Hematopoietic multipotent progenitor cell treated with erythropoietin and hydrocortisone succinate and interleukin-3 and kit ligand, for 8 days (in vitro differentiated cells): ENCODE measurements around the gene WDR26.
"Not testable (repeated sequence)": the region's sequence is repeated elsewhere in the genome, so short reads cannot be mapped to it uniquely, and the experiment has no call there.

Experiments used
- DNase-seq: peaks from one replicate; pipeline ENCODE4 v3.0.0-alpha.2; 2015

The WDR26 gene

DNA sequence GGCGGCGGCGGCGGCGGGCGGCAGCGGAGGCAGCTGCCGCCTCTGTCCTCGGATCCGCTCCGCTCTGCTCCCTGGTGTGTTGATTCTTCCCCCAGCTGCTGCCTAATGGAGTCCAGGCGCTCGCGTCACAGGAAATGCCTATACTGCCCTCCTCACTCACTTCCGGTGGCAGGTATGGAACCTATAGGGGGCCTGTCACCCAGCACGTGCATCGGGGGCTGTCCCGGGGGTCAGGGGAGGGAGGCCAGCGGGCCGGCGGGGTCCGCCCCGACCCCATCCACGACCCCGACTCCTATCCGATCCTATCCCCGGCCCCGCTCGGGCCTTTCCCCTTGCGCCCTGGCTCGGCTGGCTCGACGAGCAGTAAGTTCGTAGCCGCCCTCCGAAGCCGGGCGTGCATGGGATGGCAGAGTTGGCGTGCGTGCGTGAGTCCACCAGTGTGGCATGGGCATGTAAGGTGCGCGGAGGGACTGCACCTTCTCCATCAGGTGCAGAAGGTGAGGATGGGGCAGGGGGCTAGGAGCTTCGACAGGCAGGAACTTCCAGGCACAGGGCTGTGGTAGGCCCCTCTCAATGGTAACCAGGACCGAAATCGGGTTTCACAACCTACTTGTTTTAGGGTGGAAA is at the start of gene WDR26:
WDR26 (minus strand) TSS at position 107 of the 627 bp plus-strand sequence.
- peak; percentile 92 for DNase-seq

DNA sequence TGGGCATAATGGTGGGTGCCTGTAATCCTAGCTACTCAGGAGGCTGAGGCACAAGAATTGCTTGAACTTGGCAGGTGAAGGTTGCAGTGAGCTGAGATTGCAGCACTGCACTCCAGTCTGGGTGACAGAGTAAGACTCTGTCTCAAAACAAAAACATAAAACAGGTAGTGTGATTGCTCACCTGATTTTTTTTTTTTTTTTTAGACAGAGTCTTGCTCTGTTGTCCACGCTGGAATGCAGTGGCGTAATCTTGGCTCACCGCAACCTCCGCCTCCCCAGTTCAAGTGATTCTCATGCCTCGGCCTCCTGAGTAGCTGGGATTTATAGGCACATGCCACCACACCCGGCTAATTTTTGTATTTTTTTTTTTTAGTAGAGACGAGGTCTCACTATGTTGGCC is 48.6 kb upstream of the WDR26 start:
- not testable (repeated sequence) for DNase-seq

DNA sequence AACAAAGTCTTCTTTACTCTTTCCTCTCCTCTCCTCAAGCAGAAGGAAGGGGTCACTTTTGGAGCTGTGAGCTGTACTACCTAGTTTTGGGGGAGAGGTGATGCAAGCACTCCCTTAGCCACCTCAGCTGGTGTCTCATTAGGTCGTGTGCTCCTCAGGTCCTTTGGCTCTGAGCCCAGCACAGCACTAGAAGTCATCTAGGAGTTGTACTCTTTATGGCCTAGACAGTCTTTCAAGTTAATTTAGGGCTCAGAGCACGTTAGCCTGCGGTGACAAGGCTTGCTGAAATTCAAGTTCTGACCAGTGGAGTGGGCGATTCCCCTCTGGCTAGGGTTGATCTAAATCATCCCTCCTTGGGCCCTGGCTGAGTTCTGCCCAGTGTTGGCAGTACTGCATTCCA is 48.0 kb upstream of the WDR26 start:
- DNase-seq = peak; percentile 41

DNA sequence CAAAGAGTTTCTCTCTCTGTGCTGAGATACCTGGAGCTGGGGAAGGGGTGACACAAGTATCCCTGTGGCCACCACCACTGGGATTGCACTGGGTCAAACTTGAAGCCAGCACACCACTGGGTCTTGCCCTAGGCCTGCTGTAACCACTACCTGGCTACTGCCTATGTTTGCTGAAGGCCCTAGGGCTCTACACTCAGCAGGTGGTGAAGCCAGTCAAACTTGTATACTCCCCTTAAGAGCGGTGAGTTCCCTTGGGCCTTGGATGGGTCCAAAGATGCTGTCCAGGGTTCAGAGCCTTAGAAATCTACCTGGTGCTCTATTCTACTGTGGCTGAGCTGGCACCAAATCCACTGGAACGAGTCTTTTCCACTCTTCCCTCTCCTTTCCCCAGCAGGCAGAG is 47.0 kb upstream of the WDR26 start:
- no peak for DNase-seq

DNA sequence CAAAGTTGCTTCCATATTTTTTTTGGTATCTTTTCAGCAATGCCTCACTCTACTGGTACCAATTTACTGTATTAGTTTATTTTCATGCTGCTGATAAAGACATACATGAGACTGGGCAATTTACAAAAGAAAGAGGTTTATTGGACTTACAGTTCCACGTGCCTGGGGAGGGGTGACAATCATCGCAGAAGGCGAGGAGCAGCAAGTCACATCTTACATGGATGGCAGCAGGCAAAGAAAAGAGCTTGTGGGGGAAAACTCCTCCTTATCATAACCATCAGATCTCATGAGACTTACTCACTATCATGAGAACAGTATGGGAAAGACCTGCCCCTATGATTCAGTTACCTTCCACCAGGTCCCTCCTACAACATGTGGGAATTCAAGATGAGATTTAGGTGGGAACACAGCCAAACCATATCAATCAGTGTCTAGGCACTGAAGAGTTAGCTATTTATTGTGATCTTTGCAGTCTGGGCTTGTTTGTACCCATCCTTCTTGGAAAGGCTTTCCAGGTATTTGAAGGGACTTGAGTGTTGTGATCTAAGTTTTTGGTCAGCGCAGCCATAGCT is 46.4 kb upstream of the WDR26 start:
- DNase-seq = not testable (repeated sequence)

DNA sequence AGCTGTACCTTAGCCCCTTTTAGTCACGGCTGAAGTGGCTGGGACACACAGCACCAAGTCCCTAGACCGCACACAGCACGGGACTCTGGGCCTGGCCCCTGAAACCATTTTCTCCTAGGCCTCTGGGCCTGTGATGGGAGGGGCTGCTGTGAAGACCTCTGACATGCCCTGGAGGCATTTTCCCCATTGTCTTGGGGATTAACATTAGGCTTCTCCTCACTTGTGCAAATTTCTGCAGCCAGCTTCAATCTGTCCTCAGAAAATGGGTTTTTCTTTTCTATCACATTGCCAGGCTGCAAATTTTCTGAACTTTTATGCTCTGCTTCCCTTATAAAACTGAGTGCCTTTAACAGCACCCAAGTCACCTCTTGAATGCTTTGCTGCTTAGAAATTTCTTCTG is 45.6 kb upstream of the WDR26 start:
- DNase-seq = not testable (repeated sequence)

DNA sequence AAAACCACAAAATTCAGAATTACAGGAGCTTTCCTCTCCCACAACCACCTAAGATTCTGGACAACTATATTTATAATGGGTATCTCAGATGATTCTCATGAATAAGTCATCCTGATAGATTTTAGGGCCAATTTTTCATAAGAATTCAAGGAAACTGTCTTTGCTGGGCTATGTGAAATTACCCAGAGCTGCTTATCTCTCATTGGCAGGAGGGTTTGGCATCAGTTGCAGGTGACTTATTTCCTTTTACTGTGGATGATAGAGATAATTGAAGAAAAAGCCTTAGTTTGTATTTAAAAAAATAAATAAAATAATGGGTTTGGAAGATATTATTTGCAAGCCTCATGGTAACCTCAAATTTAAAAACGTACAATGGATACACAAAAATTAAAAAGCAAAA is 38.2 kb upstream of the WDR26 start:
- peak; percentile 89 for DNase-seq

DNA sequence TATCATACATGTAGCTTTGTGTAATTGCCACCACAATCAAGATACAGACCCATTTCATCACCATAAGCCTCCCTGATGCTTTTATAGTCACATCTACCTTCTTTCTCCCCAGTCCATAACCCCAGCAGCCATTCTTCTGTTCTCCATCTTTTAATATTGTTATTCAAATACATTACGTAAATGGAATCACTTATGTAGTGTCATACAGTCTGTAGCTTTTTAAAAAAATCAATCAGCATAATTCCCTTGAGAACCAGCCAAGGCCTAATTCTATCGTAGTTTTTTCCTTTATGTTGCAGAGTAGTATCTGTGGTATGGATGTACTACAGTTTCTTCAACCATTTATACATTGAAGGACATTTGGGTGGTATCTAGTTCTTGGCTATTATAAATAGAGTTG is 31.6 kb upstream of the WDR26 start:
- DNase-seq = no peak

DNA sequence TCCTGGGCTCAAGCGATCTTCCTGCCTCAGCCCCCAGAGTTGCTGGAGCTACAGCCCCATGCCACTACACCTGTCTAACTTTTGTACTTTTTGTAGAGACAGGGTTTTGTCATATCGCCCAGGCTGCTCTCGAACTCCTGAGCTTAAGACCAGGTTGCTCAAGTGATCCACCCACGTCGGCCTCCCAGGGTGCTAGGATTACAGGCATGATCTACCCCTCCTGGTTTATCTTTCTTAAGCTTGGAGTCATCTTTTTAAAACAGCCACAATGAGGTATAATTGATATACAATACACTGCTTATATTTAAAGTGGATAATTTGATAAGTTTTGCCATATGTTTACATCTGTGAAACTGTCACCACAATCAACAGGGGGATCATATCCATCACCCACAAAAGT is 25.4 kb upstream of the WDR26 start:
- DNase-seq = peak; percentile 53

DNA sequence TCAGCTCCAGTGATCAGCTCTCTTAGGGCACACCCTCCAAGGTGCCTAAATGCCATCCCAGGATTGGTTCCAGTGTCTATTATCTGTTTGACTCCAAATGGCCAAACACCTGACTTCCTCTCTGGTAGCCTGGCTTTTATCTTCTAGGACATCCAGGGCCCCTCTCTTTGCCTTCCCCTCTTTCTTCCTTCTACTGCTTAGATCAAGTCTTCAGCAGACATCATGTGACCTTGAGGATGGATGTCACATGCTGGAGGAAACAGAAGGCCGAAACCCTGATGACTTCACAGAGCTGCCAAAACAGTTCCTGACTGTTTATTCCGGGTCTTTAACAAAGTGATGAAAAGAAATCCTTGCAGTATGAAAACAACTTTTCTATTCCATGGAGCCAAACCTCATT is 24.4 kb upstream of the WDR26 start:
- DNase-seq = peak; percentile 68

DNA sequence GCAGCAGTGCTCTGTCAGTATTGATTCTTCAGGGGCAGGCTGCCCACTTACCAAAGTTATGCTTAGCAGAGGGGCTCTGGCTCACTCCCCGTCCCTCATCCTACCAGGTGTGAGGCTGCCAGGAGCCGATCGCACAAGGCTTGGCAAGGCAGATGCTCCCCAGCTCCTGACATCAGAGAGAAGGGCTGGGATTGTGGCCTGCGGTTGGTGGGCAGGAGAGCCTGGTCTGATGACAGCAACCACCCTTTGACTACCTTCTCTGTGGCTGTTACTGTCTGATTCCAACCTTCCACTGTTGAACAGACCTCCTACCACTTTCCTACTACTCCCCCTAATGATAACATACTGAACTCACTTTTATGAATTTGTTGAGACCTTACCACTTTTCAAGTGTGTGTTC is 23.7 kb upstream of the WDR26 start:
- no peak for DNase-seq

DNA sequence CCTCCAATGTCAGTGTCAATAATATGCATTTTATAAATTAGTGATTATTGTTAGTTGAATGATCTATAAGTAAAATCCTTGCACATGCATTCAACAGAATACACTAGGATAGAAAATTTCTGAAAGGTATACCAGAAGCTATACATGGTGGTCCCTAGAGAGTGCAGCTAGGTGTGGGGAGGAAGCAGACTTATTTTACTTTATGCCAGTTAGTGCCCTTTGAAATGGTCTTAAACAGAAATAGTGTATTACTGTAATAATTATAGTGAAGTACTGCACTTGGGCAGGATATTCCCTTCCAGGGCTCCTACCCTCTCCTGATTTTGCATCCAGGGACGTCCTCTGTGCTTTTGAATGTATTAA is 23.2 kb upstream of the WDR26 start:
- no peak for DNase-seq

DNA sequence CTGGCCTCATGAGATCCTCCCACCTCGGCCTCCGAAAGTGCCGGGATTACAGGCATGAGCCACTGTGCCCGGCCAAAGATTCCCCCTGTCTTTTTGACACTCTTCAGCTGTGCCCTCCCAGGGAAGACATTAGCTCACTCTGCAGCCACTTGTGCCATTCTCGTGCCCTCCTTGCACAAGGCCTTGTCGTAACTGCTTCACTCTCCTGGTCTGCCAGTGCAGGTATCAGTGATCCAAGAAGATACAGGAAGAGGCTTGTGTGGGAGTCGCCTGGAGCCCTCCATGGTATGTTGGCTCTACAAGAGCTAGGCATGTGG is 22.0 kb upstream of the WDR26 start:
- peak; percentile 43 for DNase-seq

DNA sequence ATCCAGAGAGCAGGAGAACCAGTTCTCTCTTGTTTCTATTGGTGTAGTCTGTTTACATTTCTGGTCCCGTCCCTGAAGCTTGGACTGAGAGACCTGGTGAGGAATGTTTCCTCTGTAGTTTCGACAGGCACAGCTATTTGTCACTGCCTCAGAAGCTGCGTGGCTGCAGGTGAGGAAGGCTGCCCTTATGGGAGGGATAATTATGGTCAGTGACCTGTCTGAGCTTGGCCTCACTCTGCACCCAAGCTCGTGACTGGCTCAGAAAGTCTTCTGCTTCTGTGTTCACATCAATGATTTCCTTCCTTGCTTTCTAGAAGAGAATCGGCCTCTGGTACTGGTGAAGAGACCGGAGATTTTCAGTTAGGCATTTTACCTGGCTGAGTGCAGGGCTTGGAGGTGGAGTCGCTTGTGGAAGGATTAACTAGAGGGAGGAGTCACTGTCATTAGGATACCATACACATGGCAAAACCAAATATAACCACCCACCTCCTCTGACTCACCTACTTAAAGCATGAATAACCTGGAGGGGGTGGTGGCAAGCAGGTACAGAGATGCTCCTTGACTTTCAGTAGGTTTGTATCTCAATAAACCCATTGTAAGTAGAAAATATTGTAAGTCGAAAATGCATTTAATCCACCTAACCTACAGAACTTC is 19.9 kb upstream of the WDR26 start:
- DNase-seq = no peak

DNA sequence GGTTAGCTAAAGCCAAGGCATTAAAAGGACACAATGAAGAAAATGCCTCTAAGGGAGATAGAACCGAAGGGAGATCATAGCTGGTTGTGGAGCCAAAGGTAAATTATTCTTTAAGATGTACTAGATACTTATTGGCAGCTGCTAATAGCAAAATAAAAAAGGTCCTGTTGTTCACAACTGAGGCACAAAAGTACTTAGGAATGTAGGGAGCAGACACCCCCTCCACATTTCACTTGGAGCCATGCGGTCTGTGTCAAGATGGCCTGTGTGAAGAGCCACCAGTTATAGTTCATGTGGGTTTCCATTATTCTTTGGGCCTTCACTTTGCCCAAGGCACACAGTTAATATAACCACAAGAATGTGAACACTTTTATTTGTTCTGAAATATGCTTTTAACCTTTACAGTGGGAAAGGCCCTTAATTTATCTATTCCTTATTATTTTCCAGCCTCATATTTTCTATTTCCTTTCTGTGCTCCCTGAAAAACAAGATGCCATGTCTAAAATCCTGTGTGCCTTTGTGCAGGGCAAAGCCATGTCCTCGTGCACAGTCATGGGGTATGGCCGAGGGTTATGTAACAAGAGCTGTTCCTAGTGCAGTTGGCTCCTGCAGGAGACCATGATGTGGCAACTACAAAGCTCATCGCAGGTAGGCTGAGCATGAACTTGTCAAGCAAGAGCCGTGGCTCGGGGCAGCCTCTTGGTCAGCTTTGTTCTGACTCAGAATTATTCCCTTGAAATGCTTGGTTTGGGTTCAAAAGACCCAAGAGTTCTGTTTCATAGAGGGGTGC is 16.2 kb upstream of the WDR26 start:
- DNase-seq = no peak

DNA sequence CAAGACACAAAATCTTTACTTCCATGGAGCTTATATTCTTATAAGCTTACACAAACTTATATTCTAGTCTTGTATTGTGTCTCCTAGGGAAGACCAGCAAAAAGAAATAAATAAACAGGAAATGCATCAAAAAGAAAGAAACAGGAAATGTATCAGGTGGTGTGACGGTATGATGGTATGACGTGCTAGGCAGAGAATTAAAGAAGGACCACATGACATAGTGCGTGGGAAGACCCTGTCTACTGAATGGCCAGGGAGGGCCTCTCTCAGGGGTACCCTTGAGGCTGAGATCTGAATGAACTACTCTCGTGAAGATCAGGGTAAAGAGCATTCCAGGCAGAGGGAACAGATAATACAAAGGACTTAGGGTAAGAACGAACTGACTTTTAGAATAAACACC is 15.6 kb upstream of the WDR26 start:
- DNase-seq = no peak

DNA sequence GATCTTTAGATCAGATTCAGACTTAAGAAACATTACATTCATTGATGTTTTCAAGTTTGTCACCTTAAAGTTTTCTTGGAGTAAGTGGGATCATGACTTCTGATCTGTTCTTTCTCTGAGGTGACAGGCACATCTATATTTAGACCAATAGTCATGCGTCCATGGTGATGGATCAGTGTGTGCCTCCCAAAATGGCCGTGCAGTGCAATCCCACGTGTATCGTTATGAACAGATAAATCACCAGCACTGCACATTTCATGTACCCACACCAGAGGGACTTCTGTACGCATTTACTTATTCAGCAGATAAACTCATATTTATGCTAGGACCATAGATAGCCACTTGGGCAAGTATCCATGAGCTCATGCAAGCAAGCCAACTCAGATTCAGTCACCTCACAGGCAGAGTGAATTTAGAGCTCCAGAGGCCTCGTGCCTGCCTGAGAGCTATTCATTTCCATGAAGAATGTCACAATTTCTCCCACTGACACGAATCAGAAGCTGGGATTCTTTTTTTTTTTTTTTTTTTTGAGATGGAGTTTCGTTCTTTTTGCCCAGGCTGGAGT is 13.9 kb upstream of the WDR26 start:
- DNase-seq = no peak

DNA sequence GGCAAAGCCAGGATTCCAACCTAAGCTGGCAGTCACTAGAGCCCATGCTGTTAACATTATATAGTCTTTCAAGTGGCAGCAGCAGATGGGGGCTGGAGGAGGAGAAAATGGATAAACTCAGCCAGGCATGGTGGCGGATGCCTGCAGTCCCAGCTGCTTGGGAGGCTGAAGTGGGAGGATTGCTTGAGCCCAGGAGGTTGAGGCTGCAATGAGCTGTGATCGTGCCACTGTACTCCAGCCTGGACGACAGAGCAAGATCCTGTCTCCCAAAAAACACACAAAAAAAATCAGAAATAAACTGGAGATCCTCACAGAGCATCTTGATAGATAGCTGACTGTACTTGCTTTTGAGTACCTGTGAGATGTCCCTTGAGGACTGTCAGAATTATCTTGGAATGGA is 13.4 kb upstream of the WDR26 start:
- no peak for DNase-seq

DNA sequence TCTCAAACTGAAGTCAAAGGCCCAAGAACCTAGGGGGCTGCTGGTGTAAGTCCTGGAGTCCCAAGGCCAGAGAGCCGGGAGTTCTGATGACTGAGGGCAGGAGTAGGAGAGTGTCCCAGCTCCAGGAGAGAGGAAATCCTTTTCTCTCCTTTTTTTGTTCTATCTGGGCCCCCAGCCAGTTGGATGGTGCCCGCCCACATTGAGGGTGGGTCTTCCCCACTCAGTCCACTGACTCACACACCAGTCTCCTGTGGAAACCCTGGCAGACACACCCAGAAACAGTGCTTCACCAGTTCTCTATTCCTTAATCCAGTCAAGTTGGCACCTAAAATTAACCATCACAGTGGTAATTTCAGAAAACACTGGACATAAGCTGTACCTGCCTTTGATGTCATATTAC is 12.7 kb upstream of the WDR26 start:
- no peak for DNase-seq

DNA sequence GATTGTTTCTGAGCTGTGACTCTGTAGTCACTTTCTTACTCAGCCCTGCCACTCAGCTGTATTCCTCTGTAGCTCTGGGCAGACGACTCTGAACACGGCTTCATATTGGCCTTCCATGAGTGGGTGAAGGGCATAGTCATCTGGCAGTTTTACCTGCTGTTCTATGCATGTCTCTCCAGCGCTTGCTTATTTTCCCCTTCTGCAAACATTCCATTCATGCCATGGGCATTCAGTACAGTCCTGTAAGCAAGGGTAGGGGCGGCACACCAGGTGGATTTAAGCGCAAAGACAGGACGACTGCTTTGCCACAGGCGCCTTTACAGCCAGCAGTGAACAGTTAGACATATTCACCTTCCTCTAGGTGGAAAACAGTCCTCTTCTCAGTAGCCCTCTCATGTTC is 4.4 kb upstream of the WDR26 start:
- no peak for DNase-seq

DNA sequence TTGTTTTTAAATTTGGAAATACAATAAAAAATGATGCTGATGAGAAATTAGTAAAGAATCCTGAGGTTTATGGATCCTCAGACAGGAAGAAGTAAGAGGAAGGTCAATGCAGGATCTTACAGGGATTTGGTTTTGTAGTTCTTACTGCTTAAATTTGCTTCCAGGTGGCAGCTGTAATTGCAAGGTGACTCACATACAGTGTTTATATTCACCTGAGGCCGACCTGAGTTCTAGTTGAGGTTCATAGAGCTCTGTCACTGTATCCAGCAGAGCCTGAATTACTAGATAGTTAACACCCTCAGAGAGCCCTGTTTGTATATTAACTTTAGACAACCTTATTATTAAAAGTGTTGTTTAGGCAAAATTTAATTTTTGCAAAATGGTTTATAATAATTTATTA is 1.4 kb upstream of the WDR26 start:
- no peak for DNase-seq

DNA sequence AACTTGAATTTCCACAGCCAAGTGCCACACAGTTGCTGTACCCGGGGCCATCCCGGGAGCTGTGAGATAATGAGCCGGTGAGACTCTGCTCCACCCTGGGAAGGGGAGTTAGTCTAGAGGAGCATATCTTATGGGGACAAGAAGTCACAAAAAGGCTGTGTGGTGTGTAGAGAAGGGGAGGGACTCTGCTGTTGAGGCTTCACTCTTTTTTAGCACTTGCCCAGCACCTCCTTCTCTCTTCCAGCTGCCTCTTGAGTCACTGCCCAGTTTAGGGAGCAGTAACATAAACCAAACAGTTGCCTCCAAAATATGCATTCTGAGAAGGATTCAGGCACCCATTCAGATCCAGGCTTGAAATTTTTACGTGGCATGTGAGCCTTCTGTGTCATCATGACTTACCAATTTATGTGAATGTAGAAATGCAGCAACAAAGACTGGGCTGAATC is 744 bp upstream of the WDR26 start:
- DNase-seq = peak; percentile 78
